SH-SY5Y (cell line): ENCODE measurements around the gene CTNND2.

Source experiments
- GATA2 ChIP-seq: IDR thresholded peaks from 2 replicates; pipeline ENCODE4 v1.6.1; 2011; ENCODE audit warnings: mild to moderate bottlenecking, low read depth, low read length
- GATA3 ChIP-seq: IDR thresholded peaks from 2 replicates; pipeline ENCODE4 v1.6.1; 2011; ENCODE audit warnings: low read depth, mild to moderate bottlenecking, low read length, moderate library complexity

DNA sequence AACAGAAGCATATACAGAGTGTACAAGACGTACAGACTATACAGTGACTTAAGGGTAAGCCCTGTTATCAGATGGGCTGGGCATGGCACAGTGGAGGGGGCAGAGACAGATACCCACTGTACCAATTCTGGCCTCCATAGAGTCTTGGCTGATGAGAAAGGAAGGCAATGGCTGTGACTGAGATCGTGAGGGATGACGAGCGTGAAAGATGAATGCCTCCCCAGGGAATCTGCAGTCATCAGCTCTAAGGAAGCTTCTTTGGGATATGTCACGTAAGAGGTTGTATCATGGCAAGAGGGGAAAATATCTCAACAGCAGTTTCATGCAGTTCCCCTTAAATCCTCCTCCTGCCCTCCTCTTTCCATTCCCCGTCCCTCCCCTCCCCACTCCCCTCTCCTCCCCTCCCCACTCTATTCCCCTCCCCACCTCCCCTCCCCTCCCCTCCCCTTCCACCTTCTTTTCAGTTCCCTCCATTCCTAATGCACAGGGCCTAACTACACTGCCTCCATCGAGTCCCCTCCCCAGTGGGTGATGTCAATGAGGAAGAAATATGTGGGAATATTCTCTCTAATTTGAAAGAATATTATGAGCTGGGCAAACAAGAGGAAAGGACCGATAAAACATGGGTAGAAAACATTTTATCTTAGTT lies 916.8 kb downstream of the CTNND2 start:
- no peak for TF ChIP-seq GATA2
- TF ChIP-seq GATA3: no peak
